Trophoblast cell (in vitro differentiated cells and primary cell): ENCODE results near the gene SLC25A27. TPM values are rescaled to one million over a fixed set of nuclear protein-coding genes. Genes with fewer than 3 reads are reported as not detected.

Experiments used
- DNase-seq, 2 donors: peaks; one replicate each; pipeline ENCODE4 v3.0.0-alpha.2; 2016
- H2AFZ ChIP-seq: 2 replicates; pipeline ENCODE4 v1.6.1; 2013; ENCODE audit warnings: low read length, moderate library complexity, mild to moderate bottlenecking; ENCODE audit not compliant: insufficient read depth, poor library complexity
- H2AK5ac ChIP-seq: 2 replicates; pipeline ENCODE4 v1.6.1; 2013; ENCODE audit warnings: mild to moderate bottlenecking, low read length
- H2BK120ac ChIP-seq: 2 replicates; pipeline ENCODE4 v1.6.1; 2013; ENCODE audit warnings: low read length, mild to moderate bottlenecking, moderate library complexity; ENCODE audit not compliant: insufficient read depth, poor library complexity
- H2BK12ac ChIP-seq: 2 replicates; pipeline ENCODE4 v1.6.1; 2013; ENCODE audit warnings: mild to moderate bottlenecking, low read length, moderate library complexity
- H2BK5ac ChIP-seq: 2 replicates; pipeline ENCODE4 v1.6.1; 2013; ENCODE audit warnings: low read length, low read depth, moderate library complexity, mild to moderate bottlenecking; ENCODE audit not compliant: poor library complexity
- H3K14ac ChIP-seq: 2 replicates; pipeline ENCODE4 v1.6.1; 2013; ENCODE audit warnings: mild to moderate bottlenecking, low read length
- H3K18ac ChIP-seq: 2 replicates; pipeline ENCODE4 v1.6.1; 2013; ENCODE audit warnings: mild to moderate bottlenecking, low read length
- H3K23ac ChIP-seq: 2 replicates; pipeline ENCODE4 v1.6.1; 2013; ENCODE audit warnings: low read length
- H3K27ac ChIP-seq: 2 replicates; pipeline ENCODE4 v1.5.1; 2013; ENCODE audit warnings: low read depth, mild to moderate bottlenecking, inconsistent platforms, low read length, moderate library complexity
- H3K27me3 ChIP-seq: 2 replicates; pipeline ENCODE4 v1.6.1; 2013; ENCODE audit warnings: inconsistent platforms, mild to moderate bottlenecking, low read length, moderate library complexity; ENCODE audit not compliant: insufficient read depth
- H3K36me3 ChIP-seq, 2 experiments: 1 replicate in 1 of 2; 2 replicates in 1 of 2; pipeline ENCODE4 v1.6.1; 2013; ENCODE audit warnings: low read length in 2 of 2, mild to moderate bottlenecking in 2 of 2, moderate library complexity in 1 of 2; ENCODE audit not compliant: insufficient read depth in 2 of 2, control insufficient read depth in 1 of 2
- H3K4ac ChIP-seq: 2 replicates; pipeline ENCODE4 v1.6.1; 2013; ENCODE audit warnings: low read depth, mild to moderate bottlenecking, low read length, moderate library complexity
- H3K4me1 ChIP-seq, 2 experiments: 1 replicate in 1 of 2; 2 replicates in 1 of 2; pipeline ENCODE4 v1.6.1; 2013; ENCODE audit warnings: low read length in 2 of 2, mild to moderate bottlenecking in 2 of 2, moderate library complexity in 1 of 2; ENCODE audit not compliant: insufficient read depth in 2 of 2, control insufficient read depth in 1 of 2
- H3K4me2 ChIP-seq: 2 replicates; pipeline ENCODE4 v1.6.1; 2013; ENCODE audit warnings: inconsistent platforms, mild to moderate bottlenecking, low read length, moderate library complexity
- H3K4me3 ChIP-seq: 2 replicates; pipeline ENCODE4 v1.5.1; 2013; ENCODE audit warnings: mild to moderate bottlenecking, low read depth, low read length, inconsistent platforms
- H3K79me1 ChIP-seq: one replicate; pipeline ENCODE4 v1.6.1; 2013; ENCODE audit warnings: low read length
- H3K79me2 ChIP-seq: 2 replicates; pipeline ENCODE4 v1.6.1; 2013; ENCODE audit warnings: low read length, mild to moderate bottlenecking; ENCODE audit not compliant: control insufficient read depth, insufficient read depth, poor library complexity
- H3K9ac ChIP-seq: 2 replicates; pipeline ENCODE4 v1.6.1; 2013; ENCODE audit warnings: mild to moderate bottlenecking, low read length
- H3K9me3 ChIP-seq: 2 replicates; pipeline ENCODE4 v1.6.1; 2013; ENCODE audit warnings: low read depth, mild to moderate bottlenecking, control low read depth, inconsistent platforms, low read length; ENCODE audit not compliant: insufficient read depth
- H4K12ac ChIP-seq: 2 replicates; pipeline ENCODE4 v1.6.1; 2013; ENCODE audit warnings: low read depth, mild to moderate bottlenecking, low read length, moderate library complexity
- H4K8ac ChIP-seq: 2 replicates; pipeline ENCODE4 v1.6.1; 2013; ENCODE audit warnings: low read depth, mild to moderate bottlenecking, low read length, moderate library complexity
- H4K91ac ChIP-seq: one replicate; pipeline ENCODE4 v1.6.1; 2013; ENCODE audit warnings: low read depth, mild to moderate bottlenecking, low read length, moderate library complexity
- WGBS: extraction: QIAGEN DNeasy Blood & Tissue Kit; methylation state at CpG from one replicate; pipeline ENCODE4 v1.1.7; 2013; ENCODE audit warnings: missing lambda C conversion rate; ENCODE audit not compliant: insufficient read length, insufficient coverage; ENCODE audit errors: extremely low coverage; 5-methylcytosine and 5-hydroxymethylcytosine counted together
- polyA plus RNA-seq: library from polyadenylated mRNA; stranded (reverse); fragments of 200-250 nt; gene quantifications from 2 replicates; pipeline ENCODE4 v1.2.3, GENCODE V29; 2013

Gene SLC25A27
- polyA plus RNA-seq = 0.41 and 0.69 TPM in 2 replicates

- Histone ChIP-seq H3K27me3 (peaks cover 3% of the 10 kb centered on the region), H2AFZ (peak within 1 kb of the TSS; percentile 57), H3K14ac (peak within 1 kb of the TSS; percentile 2), H3K4me3 (peak within 1 kb of the TSS; percentile 94), H3K23ac (no peak within 1 kb of the TSS), H4K8ac (peak within 1 kb of the TSS; percentile 35), H4K91ac (no peak within 1 kb of the TSS), H3K36me3 (no peaks in the 10 kb centered on the region), H3K27ac (no peak within 1 kb of the TSS), H3K4me1 (peaks cover 0 to 4% of the 10 kb centered on the region in 2 experiments), H2BK120ac (no peak within 1 kb of the TSS), H3K9ac (peak within 1 kb of the TSS; percentile 35), H3K4me2 (peak within 1 kb of the TSS; percentile 99), H3K9me3 (no peaks in the 10 kb centered on the region), H2BK5ac (no peak within 1 kb of the TSS), H2BK12ac (no peak within 1 kb of the TSS), H3K79me1 (no peaks in the 10 kb centered on the region), H3K18ac (no peak within 1 kb of the TSS), H4K12ac (no peak within 1 kb of the TSS), H3K4ac (peak within 1 kb of the TSS; percentile 4), H2AK5ac (no peak within 1 kb of the TSS), H3K79me2 (peaks cover 2% of the 10 kb centered on the region)
- peak; percentile 93 to 94 for DNase-seq
- WGBS = no CpG with 5 or more reads among the region's 72 CpGs
These were observed at the start of gene SLC25A27, which contains the start of gene CYP39A1 for GRCh38 chr6:46652603-46653438. SLC25A27 (plus strand) TSS chr6:46652975; CDS start chr6:46653193, 218 bp downstream. CYP39A1 (minus strand) TSS chr6:46652818; CDS start chr6:46652582, 236 bp downstream.

GRCh38 chr6:46605091-46605797 is 47.5 kb upstream of the SLC25A27 start:
- Histone ChIP-seq H3K9ac (no peak overlapping the region), H2BK120ac (no peak overlapping the region), H3K79me2 (no peaks in the 10 kb centered on the region), H4K12ac (no peak overlapping the region), H3K4ac (no peak overlapping the region), H3K27me3 (no peaks in the 10 kb centered on the region), H4K91ac (no peak overlapping the region), H3K27ac (no peak overlapping the region), H4K8ac (no peak overlapping the region), H3K23ac (no peak overlapping the region), H2BK5ac (no peak overlapping the region), H3K79me1 (no peaks in the 10 kb centered on the region), H3K4me2 (no peak overlapping the region), H2AFZ (no peak overlapping the region), H2BK12ac (no peak overlapping the region), H2AK5ac (no peak overlapping the region), H3K9me3 (no peaks in the 10 kb centered on the region), H3K4me3 (no peak overlapping the region), H3K4me1 (no peaks in the 10 kb centered on the region), H3K18ac (no peak overlapping the region), H3K14ac (no peak overlapping the region), H3K36me3 (no peaks in the 10 kb centered on the region)
- no CpG with 5 or more reads among the region's 3 CpGs for WGBS
- no peak for DNase-seq

GRCh38 chr6:46606338-46606737 is 46.4 kb upstream of the SLC25A27 start:
- no CpG with 5 or more reads among the region's 3 CpGs for WGBS

GRCh38 chr6:46610862-46611553 is 41.8 kb upstream of the SLC25A27 start:
- no peak overlapping the region for H2BK12ac ChIP-seq
- H3K27ac ChIP-seq = no peak overlapping the region
- H2AK5ac ChIP-seq = no peak overlapping the region
- no peaks in the 10 kb centered on the region for H3K79me1 ChIP-seq
- no peaks in the 10 kb centered on the region for H3K27me3 ChIP-seq
- no peak overlapping the region for H2AFZ ChIP-seq
- H3K4me3 ChIP-seq = no peak overlapping the region
- H3K9me3 ChIP-seq = no peaks in the 10 kb centered on the region
- H3K4ac ChIP-seq = no peak overlapping the region
- DNase-seq = no peak
- no peak overlapping the region for H3K18ac ChIP-seq
- WGBS = no CpG with 5 or more reads among the region's 3 CpGs
- no peak overlapping the region for H4K12ac ChIP-seq
- H2BK120ac ChIP-seq = no peak overlapping the region
- H4K91ac ChIP-seq = no peak overlapping the region
- H2BK5ac ChIP-seq = no peak overlapping the region
- H3K36me3 ChIP-seq = no peaks in the 10 kb centered on the region
- H3K23ac ChIP-seq = no peak overlapping the region
- no peaks in the 10 kb centered on the region for H3K4me1 ChIP-seq
- no peak overlapping the region for H3K4me2 ChIP-seq
- no peak overlapping the region for H4K8ac ChIP-seq
- H3K14ac ChIP-seq = no peak overlapping the region
- no peak overlapping the region for H3K9ac ChIP-seq
- no peaks in the 10 kb centered on the region for H3K79me2 ChIP-seq

More at GRCh38 chr6:46606338-46606737, 46.4 kb upstream of the SLC25A27 start:
- H2BK120ac ChIP-seq = no peak overlapping the region
- H4K8ac ChIP-seq = no peak overlapping the region
- H4K91ac ChIP-seq = no peak overlapping the region
- no peak overlapping the region for H2BK5ac ChIP-seq
- no peak overlapping the region for H3K14ac ChIP-seq
- H3K27ac ChIP-seq = no peak overlapping the region
- no peaks in the 10 kb centered on the region for H3K79me1 ChIP-seq
- H2BK12ac ChIP-seq = no peak overlapping the region
- DNase-seq = no peak
- H3K9ac ChIP-seq = no peak overlapping the region
- no peak overlapping the region for H3K18ac ChIP-seq
- no peaks in the 10 kb centered on the region for H3K36me3 ChIP-seq
- H3K4me3 ChIP-seq = no peak overlapping the region
- H3K4ac ChIP-seq = no peak overlapping the region
- no peaks in the 10 kb centered on the region for H3K4me1 ChIP-seq
- H4K12ac ChIP-seq = no peak overlapping the region
- no peaks in the 10 kb centered on the region for H3K9me3 ChIP-seq
- H3K23ac ChIP-seq = no peak overlapping the region
- no peak overlapping the region for H3K4me2 ChIP-seq
- H3K27me3 ChIP-seq = no peaks in the 10 kb centered on the region
- no peak overlapping the region for H2AK5ac ChIP-seq
- no peaks in the 10 kb centered on the region for H3K79me2 ChIP-seq
- no peak overlapping the region for H2AFZ ChIP-seq
